Parathyroid adenoma (tissue), 2 donors: ENCODE data around the gene GPR37L1.

ENCODE experiments used
- H2AFZ ChIP-seq: fragments of 300-600 bp; sonication (generic); one replicate; pipeline ENCODE4 v1.7.0; 2017; ENCODE audit warnings: antibody characterized with exemption, mild to moderate bottlenecking
- H3K27ac ChIP-seq: fragments of 300-600 bp; sonication (generic); one replicate; pipeline ENCODE4 v1.7.0; 2017
- H3K27me3 ChIP-seq: fragments of 300-600 bp; sonication (generic); one replicate; pipeline ENCODE4 v1.7.0; 2017; ENCODE audit warnings: low read length; ENCODE audit not compliant: control insufficient read depth, insufficient read depth
- H3K36me3 ChIP-seq: fragments of 300-600 bp; sonication (generic); one replicate; pipeline ENCODE4 v1.7.0; 2017; ENCODE audit warnings: low read length; ENCODE audit not compliant: control insufficient read depth, insufficient read depth
- H3K4me1 ChIP-seq: fragments of 300-600 bp; sonication (generic); one replicate; pipeline ENCODE4 v1.7.0; 2017; ENCODE audit warnings: control low read depth
- H3K4me2 ChIP-seq: fragments of 300-600 bp; sonication (generic); one replicate; pipeline ENCODE4 v1.7.0; 2017; ENCODE audit warnings: low read length
- H3K4me3 ChIP-seq: fragments of 300-600 bp; sonication (generic); one replicate; pipeline ENCODE4 v1.7.0; 2017; ENCODE audit warnings: low read depth, low read length
- H3K79me2 ChIP-seq: fragments of 300-600 bp; sonication (generic); one replicate; pipeline ENCODE4 v1.7.0; 2017; ENCODE audit warnings: control low read depth
- H3K9ac ChIP-seq: fragments of 300-600 bp; sonication (generic); one replicate; pipeline ENCODE4 v1.7.0; 2017; ENCODE audit warnings: mild to moderate bottlenecking
- H3K9me3 ChIP-seq: fragments of 300-600 bp; sonication (generic); one replicate; pipeline ENCODE4 v1.7.0; 2017; ENCODE audit warnings: low read length; ENCODE audit not compliant: control insufficient read depth
- TF ChIP-seq, protein P1 (sequence below): fragments of 300-600 bp; sonication (generic); IDR thresholded peaks from one replicate; pipeline ENCODE4 v1.7.0; 2017; ENCODE audit warnings: antibody characterized with exemption, mild to moderate bottlenecking
- donor health status: primary hyperparathyroidism.

The GPR37L1 gene

DNA sequence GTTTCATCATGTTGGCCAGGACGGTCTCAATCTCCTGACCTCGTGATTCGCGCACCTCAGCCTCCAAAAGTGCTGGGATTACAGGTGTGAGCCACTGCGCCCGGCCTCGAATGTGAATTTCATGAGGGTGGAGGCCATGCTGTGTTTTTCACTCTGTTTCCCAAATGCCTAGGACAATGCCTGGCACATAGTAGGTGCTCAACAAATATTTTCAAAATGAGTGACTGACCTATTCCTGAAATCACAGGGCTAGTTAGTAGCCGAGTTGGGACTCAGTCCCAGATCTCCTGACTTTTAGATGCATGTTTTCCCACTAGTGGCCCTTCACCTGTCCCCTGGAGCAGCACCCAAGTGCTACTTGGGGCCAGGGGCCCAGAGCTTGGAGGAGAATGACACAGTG is 6.4 kb upstream of the GPR37L1 start:
- Histone ChIP-seq H3K4me1 (peaks cover 7% of the 10 kb centered on the region), H3K27ac (no peak overlapping the region), H3K9ac (no peak overlapping the region), H3K27me3 (no peaks in the 10 kb centered on the region), H3K36me3 (no peaks in the 10 kb centered on the region), H2AFZ (no peak overlapping the region), H3K79me2 (no peaks in the 10 kb centered on the region), H3K9me3 (no peaks in the 10 kb centered on the region), H3K4me2 (no peak overlapping the region), H3K4me3 (no peak overlapping the region)
- TF ChIP-seq, protein P1, sequence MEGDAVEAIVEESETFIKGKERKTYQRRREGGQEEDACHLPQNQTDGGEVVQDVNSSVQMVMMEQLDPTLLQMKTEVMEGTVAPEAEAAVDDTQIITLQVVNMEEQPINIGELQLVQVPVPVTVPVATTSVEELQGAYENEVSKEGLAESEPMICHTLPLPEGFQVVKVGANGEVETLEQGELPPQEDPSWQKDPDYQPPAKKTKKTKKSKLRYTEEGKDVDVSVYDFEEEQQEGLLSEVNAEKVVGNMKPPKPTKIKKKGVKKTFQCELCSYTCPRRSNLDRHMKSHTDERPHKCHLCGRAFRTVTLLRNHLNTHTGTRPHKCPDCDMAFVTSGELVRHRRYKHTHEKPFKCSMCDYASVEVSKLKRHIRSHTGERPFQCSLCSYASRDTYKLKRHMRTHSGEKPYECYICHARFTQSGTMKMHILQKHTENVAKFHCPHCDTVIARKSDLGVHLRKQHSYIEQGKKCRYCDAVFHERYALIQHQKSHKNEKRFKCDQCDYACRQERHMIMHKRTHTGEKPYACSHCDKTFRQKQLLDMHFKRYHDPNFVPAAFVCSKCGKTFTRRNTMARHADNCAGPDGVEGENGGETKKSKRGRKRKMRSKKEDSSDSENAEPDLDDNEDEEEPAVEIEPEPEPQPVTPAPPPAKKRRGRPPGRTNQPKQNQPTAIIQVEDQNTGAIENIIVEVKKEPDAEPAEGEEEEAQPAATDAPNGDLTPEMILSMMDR = no peak

GRCh38 chr1:202117898-202118371 is 4.8 kb upstream of the GPR37L1 start:
- peaks cover 6% of the 10 kb centered on the region for H3K4me1 ChIP-seq
- H3K4me2 ChIP-seq = no peak overlapping the region
- no peaks in the 10 kb centered on the region for H3K36me3 ChIP-seq
- no peak overlapping the region for H3K9ac ChIP-seq
- no peaks in the 10 kb centered on the region for H3K9me3 ChIP-seq
- H3K4me3 ChIP-seq = no peak overlapping the region
- H3K27ac ChIP-seq = no peak overlapping the region
- no peaks in the 10 kb centered on the region for H3K79me2 ChIP-seq
- no peak overlapping the region for H2AFZ ChIP-seq
- TF ChIP-seq, protein P1 = no peak
- H3K27me3 ChIP-seq = no peaks in the 10 kb centered on the region

DNA sequence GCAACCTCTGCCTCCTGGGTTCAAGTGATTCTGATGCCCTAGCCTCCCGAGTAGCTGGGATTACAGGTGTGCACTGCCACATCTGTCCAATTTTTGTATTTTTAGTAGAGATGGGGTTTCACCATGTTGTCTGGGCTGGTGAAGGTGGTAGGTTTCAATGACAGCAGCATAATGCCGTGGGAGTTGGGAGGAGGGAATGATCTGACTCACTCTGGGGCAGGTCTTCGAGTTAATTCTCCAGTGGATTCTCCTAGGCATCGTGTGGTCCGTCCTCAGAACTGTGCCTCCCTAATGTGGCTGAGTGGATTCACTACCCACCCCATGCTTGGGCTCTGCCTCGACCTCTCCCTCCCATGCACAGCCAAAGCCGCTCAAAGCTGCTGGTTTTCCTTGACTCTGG is 1.7 kb upstream of the GPR37L1 start:
- Histone ChIP-seq H3K27me3 (no peaks in the 10 kb centered on the region), H3K4me3 (no peak overlapping the region), H3K79me2 (no peaks in the 10 kb centered on the region), H3K4me2 (no peak overlapping the region), H2AFZ (no peak overlapping the region), H3K27ac (no peak overlapping the region), H3K9me3 (no peaks in the 10 kb centered on the region), H3K4me1 (no peaks in the 10 kb centered on the region), H3K36me3 (no peaks in the 10 kb centered on the region), H3K9ac (no peak overlapping the region)
- TF ChIP-seq, protein P1 = no peak

DNA sequence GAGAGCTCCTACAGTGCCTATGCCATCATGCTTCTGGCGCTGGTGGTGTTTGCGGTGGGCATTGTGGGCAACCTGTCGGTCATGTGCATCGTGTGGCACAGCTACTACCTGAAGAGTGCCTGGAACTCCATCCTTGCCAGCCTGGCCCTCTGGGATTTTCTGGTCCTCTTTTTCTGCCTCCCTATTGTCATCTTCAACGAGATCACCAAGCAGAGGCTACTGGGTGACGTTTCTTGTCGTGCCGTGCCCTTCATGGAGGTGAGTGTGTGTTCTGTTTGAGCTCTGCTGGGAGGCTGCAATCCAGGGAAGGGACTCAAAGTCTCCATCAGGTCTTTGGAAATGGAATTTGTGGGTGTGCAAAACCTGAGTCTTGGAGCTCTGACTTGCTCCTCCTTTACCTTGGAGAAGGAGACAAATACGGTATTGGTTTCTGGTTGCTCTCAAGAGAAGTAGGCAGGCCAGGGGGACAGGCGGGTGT is 658 bp downstream of the GPR37L1 start:
- H3K27ac ChIP-seq = no peak overlapping the region
- H3K4me3 ChIP-seq = no peak overlapping the region
- no peak overlapping the region for H3K9ac ChIP-seq
- no peaks in the 10 kb centered on the region for H3K9me3 ChIP-seq
- H3K4me1 ChIP-seq = no peaks in the 10 kb centered on the region
- H3K36me3 ChIP-seq = no peaks in the 10 kb centered on the region
- H2AFZ ChIP-seq = no peak overlapping the region
- H3K4me2 ChIP-seq = no peak overlapping the region
- H3K79me2 ChIP-seq = no peaks in the 10 kb centered on the region
- TF ChIP-seq, protein P1 = no peak
- no peaks in the 10 kb centered on the region for H3K27me3 ChIP-seq

DNA sequence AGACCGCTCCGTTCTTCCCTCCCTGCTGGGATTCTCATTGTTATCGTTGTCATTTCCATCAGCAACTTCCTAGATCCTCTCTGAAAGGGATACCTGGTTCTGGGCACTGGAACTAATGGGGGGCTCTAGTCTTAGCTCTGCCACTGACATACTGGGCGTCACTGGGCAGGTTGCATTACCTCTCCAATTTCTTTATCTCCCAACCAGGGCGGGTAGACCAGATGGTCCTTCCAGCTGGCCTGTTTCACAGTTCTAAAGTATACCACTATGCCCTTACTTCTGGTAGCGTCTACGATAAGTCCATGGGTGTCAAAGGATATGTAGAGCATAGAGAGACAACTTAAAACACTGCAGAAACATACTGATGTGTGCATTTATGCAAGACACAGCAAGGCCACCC is 1.4 kb downstream of the GPR37L1 start:
- Histone ChIP-seq H3K79me2 (no peaks in the 10 kb centered on the region), H3K36me3 (no peaks in the 10 kb centered on the region), H3K9ac (no peak overlapping the region), H3K27me3 (no peaks in the 10 kb centered on the region), H3K4me2 (no peak overlapping the region), H2AFZ (no peak overlapping the region), H3K4me3 (no peak overlapping the region), H3K4me1 (no peaks in the 10 kb centered on the region), H3K9me3 (no peaks in the 10 kb centered on the region), H3K27ac (no peak overlapping the region)
- TF ChIP-seq, protein P1 = no peak
